Measurements from ENCODE around the gene TFDP2. TPM values are rescaled to one million over a fixed set of nuclear protein-coding genes. Genes with fewer than 3 reads are reported as not detected.

Gene TFDP2
- 100 to 1,000 TPM in 1 of 3 donors, 10 to 100 TPM in 2; 53.5 to 142 (median 96.2) TPM for polyA plus RNA-seq

GRCh38 chr3:142148792-142149672 lies at the start of gene TFDP2:
Gene TFDP2 (minus strand): TSS chr3:142149544. CDS start chr3:142101749, 47,795 bp downstream.
- no peaks in the 10 kb centered on the region for H3K9me3 Mint-ChIP-seq
- H3K4me1 Mint-ChIP-seq, result peaks cover 57 to 72% of the 10 kb centered on the region in 2 donors
- DNase-seq, result peak; percentile 83 to 85 (median 84)
- peaks cover 0 to 4% (median 0%) of the 10 kb centered on the region in 3 donors for H3K36me3 Mint-ChIP-seq
- H3K27me3 Mint-ChIP-seq (ENCODE audit: low read depth in 3 of 3), result peaks cover 0 to 4% (median 0%) of the 10 kb centered on the region in 3 donors
- peak within 1 kb of the TSS; percentile 86 to 97 (median 90) for H3K4me3 Mint-ChIP-seq
- peak within 1 kb of the TSS; percentile 71 to 93 (median 92) for H3K27ac Mint-ChIP-seq

- no peak for DNase-seq
- Mint-ChIP-seq H3K4me1 (peaks cover 20 to 42% of the 10 kb centered on the region in 2 donors), H3K36me3 (peaks cover 31 to 40% (median 33%) of the 10 kb centered on the region in 3 donors), H3K4me3 (no peak overlapping the region), H3K9me3 (no peaks in the 10 kb centered on the region), H3K27me3 (ENCODE audit: low read depth in 3 of 3) (no peaks in the 10 kb centered on the region), H3K27ac (peak overlapping the region in 5 of 6 donors; percentile 17 to 91 (median 80))
Observed at GRCh38 chr3:142188846-142189245, 39.5 kb upstream of the TFDP2 start.

- peak; percentile 62 to 67 (median 63) for DNase-seq
- H3K4me3 Mint-ChIP-seq, result peak overlapping the region in 3 of 5 donors; percentile 15 to 49 (median 40)
- peaks cover 0 to 5% (median 0%) of the 10 kb centered on the region in 3 donors for H3K27me3 Mint-ChIP-seq (ENCODE audit: low read depth in 3 of 3)
- H3K27ac Mint-ChIP-seq, result peak overlapping the region; percentile 72 to 91 (median 81)
- H3K4me1 Mint-ChIP-seq, result peaks cover 17 to 32% of the 10 kb centered on the region in 2 donors
- peaks cover 27 to 61% (median 33%) of the 10 kb centered on the region in 3 donors for H3K36me3 Mint-ChIP-seq
- H3K9me3 Mint-ChIP-seq, result no peaks in the 10 kb centered on the region
Observed at GRCh38 chr3:142180761-142181362, 31.5 kb upstream of the TFDP2 start.

- Mint-ChIP-seq H3K4me3 (no peak overlapping the region), H3K27ac (peak overlapping the region; percentile 14 to 86 (median 70)), H3K36me3 (peaks cover 17 to 48% (median 22%) of the 10 kb centered on the region in 3 donors)
Observed at GRCh38 chr3:142175478-142175877, 26.1 kb upstream of the TFDP2 start.

GRCh38 chr3:142174559-142174958 lies 25.2 kb upstream of the TFDP2 start:
- peak overlapping the region; percentile 60 to 86 (median 73) for H3K27ac Mint-ChIP-seq
- H3K4me1 Mint-ChIP-seq, result peaks cover 9 to 18% of the 10 kb centered on the region in 2 donors
- peaks cover 0 to 2% (median 0%) of the 10 kb centered on the region in 3 donors for H3K27me3 Mint-ChIP-seq (ENCODE audit: low read depth in 3 of 3)
- H3K36me3 Mint-ChIP-seq, result peaks cover 18 to 49% (median 28%) of the 10 kb centered on the region in 3 donors
- no peak for DNase-seq
- H3K4me3 Mint-ChIP-seq, result no peak overlapping the region
- no peaks in the 10 kb centered on the region for H3K9me3 Mint-ChIP-seq

More at GRCh38 chr3:142175478-142175877, 26.1 kb upstream of the TFDP2 start:
- Mint-ChIP-seq H3K4me1 (peaks cover 13 to 21% of the 10 kb centered on the region in 2 donors), H3K9me3 (no peaks in the 10 kb centered on the region), H3K27me3 (ENCODE audit: low read depth in 3 of 3) (peaks cover 0 to 5% (median 0%) of the 10 kb centered on the region in 3 donors)
- DNase-seq, result no peak

- no peak for DNase-seq
- Mint-ChIP-seq H3K36me3 (peaks cover 22 to 45% (median 26%) of the 10 kb centered on the region in 3 donors), H3K9me3 (no peaks in the 10 kb centered on the region), H3K27ac (peak overlapping the region; percentile 2 to 72 (median 28)), H3K4me1 (no peaks in the 10 kb centered on the region), H3K27me3 (ENCODE audit: low read depth in 3 of 3) (no peaks in the 10 kb centered on the region), H3K4me3 (no peak overlapping the region)
Observed at GRCh38 chr3:142168514-142168913, 19.2 kb upstream of the TFDP2 start.

- Mint-ChIP-seq H3K4me1 (peaks cover 0 to 6% of the 10 kb centered on the region in 2 donors), H3K4me3 (no peak overlapping the region), H3K27ac (peak overlapping the region in 3 of 6 donors; percentile 5 to 34 (median 27)), H3K27me3 (ENCODE audit: low read depth in 3 of 3) (peaks cover 0 to 3% (median 0%) of the 10 kb centered on the region in 3 donors), H3K9me3 (no peaks in the 10 kb centered on the region), H3K36me3 (peaks cover 30 to 52% (median 30%) of the 10 kb centered on the region in 3 donors)
- no peak for DNase-seq
Observed at GRCh38 chr3:142165194-142165593, 15.8 kb upstream of the TFDP2 start.

GRCh38 chr3:142159083-142159740 lies 9.9 kb upstream of the TFDP2 start:
- DNase-seq, result no peak
- H3K9me3 Mint-ChIP-seq, result no peaks in the 10 kb centered on the region
- peaks cover 0 to 3% (median 0%) of the 10 kb centered on the region in 3 donors for H3K27me3 Mint-ChIP-seq (ENCODE audit: low read depth in 3 of 3)
- H3K36me3 Mint-ChIP-seq, result peaks cover 14 to 17% (median 15%) of the 10 kb centered on the region in 3 donors
- no peak overlapping the region for H3K27ac Mint-ChIP-seq
- peaks cover 1 to 14% of the 10 kb centered on the region in 2 donors for H3K4me1 Mint-ChIP-seq
- no peak overlapping the region for H3K4me3 Mint-ChIP-seq

GRCh38 chr3:142154186-142154585 lies 4.8 kb upstream of the TFDP2 start:
- peaks cover 0 to 5% (median 4%) of the 10 kb centered on the region in 3 donors for H3K36me3 Mint-ChIP-seq
- no peaks in the 10 kb centered on the region for H3K9me3 Mint-ChIP-seq
- H3K4me3 Mint-ChIP-seq, result no peak overlapping the region
- peak overlapping the region in 5 of 6 donors; percentile 14 to 90 (median 63) for H3K27ac Mint-ChIP-seq
- peaks cover 23 to 36% of the 10 kb centered on the region in 2 donors for H3K4me1 Mint-ChIP-seq
- no peak for DNase-seq
- peaks cover 0 to 4% (median 0%) of the 10 kb centered on the region in 3 donors for H3K27me3 Mint-ChIP-seq (ENCODE audit: low read depth in 3 of 3)

- Mint-ChIP-seq H3K4me1 (peaks cover 38 to 50% of the 10 kb centered on the region in 2 donors), H3K27me3 (ENCODE audit: low read depth in 3 of 3) (peaks cover 0 to 4% (median 0%) of the 10 kb centered on the region in 3 donors), H3K27ac (peak overlapping the region in 4 of 6 donors; percentile 6 to 66 (median 8)), H3K4me3 (no peak overlapping the region), H3K9me3 (no peaks in the 10 kb centered on the region), H3K36me3 (peaks cover 0 to 4% (median 4%) of the 10 kb centered on the region in 3 donors)
- no peak for DNase-seq
Observed at GRCh38 chr3:142152384-142152783, 3.0 kb upstream of the TFDP2 start.

GRCh38 chr3:142151828-142152227 lies 2.5 kb upstream of the TFDP2 start:
- Mint-ChIP-seq H3K4me1 (peaks cover 43 to 56% of the 10 kb centered on the region in 2 donors), H3K27me3 (ENCODE audit: low read depth in 3 of 3) (peaks cover 0 to 4% (median 0%) of the 10 kb centered on the region in 3 donors), H3K36me3 (no peaks in the 10 kb centered on the region), H3K27ac (peak overlapping the region in 4 of 6 donors; percentile 6 to 66 (median 8)), H3K9me3 (no peaks in the 10 kb centered on the region), H3K4me3 (no peak overlapping the region)
- no peak for DNase-seq

- Mint-ChIP-seq H3K4me3 (peak overlapping the region in 2 of 5 donors; percentile 16 to 38), H3K9me3 (no peaks in the 10 kb centered on the region), H3K27ac (no peak overlapping the region), H3K27me3 (ENCODE audit: low read depth in 3 of 3) (peaks cover 0 to 4% (median 0%) of the 10 kb centered on the region in 3 donors), H3K4me1 (peaks cover 47 to 61% of the 10 kb centered on the region in 2 donors), H3K36me3 (no peaks in the 10 kb centered on the region)
- DNase-seq, result no peak
Observed at GRCh38 chr3:142151240-142151639, 1.9 kb upstream of the TFDP2 start.

- DNase-seq, result no peak
- peak overlapping the region; percentile 64 to 87 (median 84) for H3K27ac Mint-ChIP-seq
- no peaks in the 10 kb centered on the region for H3K36me3 Mint-ChIP-seq
- H3K27me3 Mint-ChIP-seq (ENCODE audit: low read depth in 3 of 3), result peaks cover 0 to 4% (median 0%) of the 10 kb centered on the region in 3 donors
- peak overlapping the region; percentile 83 to 97 (median 90) for H3K4me3 Mint-ChIP-seq
- H3K9me3 Mint-ChIP-seq, result no peaks in the 10 kb centered on the region
- peaks cover 51 to 71% of the 10 kb centered on the region in 2 donors for H3K4me1 Mint-ChIP-seq
Observed at GRCh38 chr3:142150271-142150670, 927 bp upstream of the TFDP2 start.

Data from immature natural killer cell (primary cell).